ENCODE results near the gene TERT.
"Not testable (repeated sequence)": the region's sequence is repeated elsewhere in the genome, so short reads cannot be mapped to it uniquely, and the experiment has no call there.

The TERT gene

DNA sequence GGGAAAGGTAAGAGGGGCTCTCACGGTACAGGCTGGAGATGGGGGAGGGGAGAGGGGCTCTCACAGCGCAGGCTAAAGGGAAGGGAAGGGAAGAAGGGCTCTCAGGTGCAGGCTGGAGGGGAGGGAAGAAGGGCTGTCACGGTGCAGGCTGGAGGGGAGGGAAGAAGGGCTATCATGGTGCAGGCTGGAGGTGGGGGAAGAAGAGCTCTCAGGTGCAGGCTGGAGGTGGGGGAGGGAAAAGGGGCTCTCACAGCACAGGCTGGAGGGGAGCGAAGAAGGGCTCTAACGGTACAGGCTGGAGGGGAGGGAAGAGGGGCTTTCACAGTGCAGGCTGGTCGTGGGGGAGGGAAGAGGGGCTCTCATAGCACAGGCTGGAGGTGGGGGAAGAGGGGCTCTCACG is 65.0 kb downstream of the TERT start:
- Mint-ChIP-seq H3K4me3 (no peak overlapping the region), H3K4me1 (no peaks in the 10 kb centered on the region), H3K9me3 (no peaks in the 10 kb centered on the region), H3K27me3 (peaks cover 23% of the 10 kb centered on the region), H3K27ac (no peak overlapping the region), H3K36me3 (ENCODE audit: low read depth) (no peaks in the 10 kb centered on the region)
- DNase-seq (no peak), ATAC-seq (no peak)

DNA sequence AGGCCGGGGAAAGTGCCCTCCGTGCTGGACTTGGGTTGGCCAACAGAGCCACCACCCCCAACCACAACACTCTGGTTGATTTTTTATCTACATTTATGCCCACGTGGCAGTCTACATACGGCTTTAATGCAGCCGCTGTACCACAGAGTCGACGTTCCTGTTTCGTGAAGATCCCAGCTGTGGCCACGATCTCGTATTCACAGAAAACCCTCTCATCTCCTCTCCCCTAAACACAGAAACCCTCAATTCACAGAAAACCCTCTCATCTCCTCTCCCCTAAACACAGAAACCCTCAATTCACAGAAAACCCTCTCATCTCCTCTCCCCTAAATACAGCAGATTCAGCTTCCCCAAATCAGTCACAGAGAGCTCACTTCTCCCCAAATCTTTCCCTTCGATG is 65.8 kb downstream of the TERT start:
- not testable (repeated sequence) for H3K36me3 Mint-ChIP-seq (ENCODE audit: low read depth); ATAC-seq; H3K27ac Mint-ChIP-seq; H3K4me3 Mint-ChIP-seq; DNase-seq; H3K9me3 Mint-ChIP-seq; H3K4me1 Mint-ChIP-seq
- peaks cover 23% of the 10 kb centered on the region for H3K27me3 Mint-ChIP-seq

DNA sequence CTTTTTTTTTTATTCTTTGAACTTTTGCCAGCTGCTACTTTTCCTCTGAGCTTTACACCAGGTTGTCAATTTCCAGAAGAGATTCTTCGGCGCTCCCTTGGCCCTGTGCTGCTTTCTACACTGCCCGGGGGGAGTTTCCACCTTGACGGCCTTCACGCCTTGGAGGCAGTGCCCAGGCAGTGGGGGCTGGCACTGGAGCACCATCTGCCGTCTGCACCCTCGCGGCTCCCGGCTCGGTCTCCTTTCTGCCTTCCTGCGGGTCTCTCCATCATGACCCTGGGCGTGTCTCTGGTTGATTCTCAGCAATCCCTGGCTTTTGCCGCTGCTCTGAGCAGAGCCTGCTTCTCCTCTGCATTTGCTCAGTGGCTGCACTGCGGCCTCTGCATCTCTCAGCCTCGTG is 66.7 kb downstream of the TERT start:
- ATAC-seq (no peak), DNase-seq (no peak)
- no peaks in the 10 kb centered on the region for H3K36me3 Mint-ChIP-seq (ENCODE audit: low read depth)
- no peak overlapping the region for H3K4me3 Mint-ChIP-seq
- H3K27ac Mint-ChIP-seq: no peak overlapping the region
- peaks cover 23% of the 10 kb centered on the region for H3K27me3 Mint-ChIP-seq
- no peaks in the 10 kb centered on the region for H3K4me1 Mint-ChIP-seq
- H3K9me3 Mint-ChIP-seq: no peaks in the 10 kb centered on the region

DNA sequence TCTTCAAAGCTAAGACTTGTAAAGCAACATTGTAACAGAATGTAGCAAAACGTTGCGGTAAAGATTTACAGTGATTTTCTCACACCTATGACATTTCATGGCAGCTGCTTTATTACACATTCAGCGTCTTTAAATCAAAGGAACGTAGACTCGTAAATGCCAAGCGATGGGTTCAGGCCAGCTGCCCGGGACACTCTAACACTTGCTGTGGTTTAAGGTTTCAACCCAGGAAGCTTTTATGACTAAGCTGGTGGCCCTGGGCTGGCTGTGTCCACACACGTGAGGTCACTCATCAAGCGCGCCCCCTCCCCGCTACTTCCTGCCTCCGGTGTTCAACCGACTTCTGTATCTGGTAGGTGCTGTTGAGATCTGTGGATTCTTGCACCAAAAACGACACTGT is 67.2 kb downstream of the TERT start:
- Mint-ChIP-seq H3K9me3 (no peaks in the 10 kb centered on the region), H3K27ac (no peak overlapping the region), H3K27me3 (peaks cover 23% of the 10 kb centered on the region), H3K4me1 (no peaks in the 10 kb centered on the region), H3K36me3 (ENCODE audit: low read depth) (no peaks in the 10 kb centered on the region), H3K4me3 (no peak overlapping the region)
- no peak for ATAC-seq
- DNase-seq: no peak

DNA sequence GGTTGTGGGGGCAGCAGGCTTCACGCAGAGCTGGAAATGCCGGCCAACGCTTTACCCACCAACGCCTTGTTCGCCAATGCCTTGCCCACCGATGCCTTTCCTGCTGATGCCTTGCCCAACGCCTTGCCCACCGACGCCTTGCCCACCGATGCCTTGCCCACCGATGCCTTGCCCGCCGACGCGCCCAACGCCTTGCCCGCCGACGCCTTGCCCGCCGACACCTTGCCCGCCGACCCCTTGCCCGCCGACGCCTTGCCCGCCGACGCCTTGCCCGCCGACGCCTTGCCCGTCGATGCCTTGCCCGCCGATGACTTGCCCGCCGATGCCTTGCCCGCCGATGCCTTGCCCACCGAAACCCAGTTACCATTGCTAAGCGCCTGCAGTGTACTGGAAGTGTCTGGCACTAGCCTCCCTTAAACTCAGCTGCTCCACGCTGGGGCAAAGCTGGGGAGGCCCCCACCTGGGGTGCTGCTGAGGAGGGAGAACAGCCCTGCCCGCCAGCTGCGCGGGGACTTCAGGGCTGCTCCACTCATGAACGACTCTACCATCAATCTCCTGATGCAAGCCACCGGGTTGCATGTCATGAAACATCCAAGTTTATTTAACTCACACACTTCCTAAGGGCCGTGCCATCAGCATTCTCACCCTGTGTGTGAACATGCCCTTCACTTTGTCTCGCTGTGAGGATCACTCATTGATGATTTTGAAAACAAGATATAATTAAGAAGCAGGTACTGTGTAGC is 67.9 kb downstream of the TERT start:
- Mint-ChIP-seq H3K27ac (no peak overlapping the region), H3K27me3 (peaks cover 23% of the 10 kb centered on the region), H3K4me3 (no peak overlapping the region)

DNA sequence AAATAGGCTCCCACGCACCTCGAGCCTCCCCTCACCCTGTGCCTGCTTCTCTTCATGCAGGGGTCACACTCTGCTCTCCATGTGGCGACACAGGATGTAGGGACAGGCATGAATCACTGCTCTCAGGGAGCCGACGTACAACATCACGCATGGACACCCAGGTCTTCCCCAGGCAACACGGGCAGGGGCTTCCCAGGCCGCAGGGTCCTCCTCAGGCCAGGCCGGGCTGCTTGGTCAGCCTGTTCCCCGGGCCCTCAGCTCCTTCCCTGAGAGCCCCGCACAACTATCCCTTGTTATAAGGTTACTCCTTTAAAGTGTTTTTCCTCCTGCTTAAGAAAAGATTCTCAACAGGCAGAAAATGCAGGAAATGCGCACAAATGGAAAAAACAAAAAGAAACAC is 68.6 kb downstream of the TERT start:
- no peak for DNase-seq
- H3K27me3 Mint-ChIP-seq: peaks cover 23% of the 10 kb centered on the region
- H3K4me3 Mint-ChIP-seq: no peak overlapping the region
- ATAC-seq: no peak
- no peaks in the 10 kb centered on the region for H3K4me1 Mint-ChIP-seq
- H3K27ac Mint-ChIP-seq: no peak overlapping the region
- H3K36me3 Mint-ChIP-seq (ENCODE audit: low read depth): no peaks in the 10 kb centered on the region
- no peaks in the 10 kb centered on the region for H3K9me3 Mint-ChIP-seq

More for the DNA sequence above, 67.9 kb downstream of the TERT start:
- H3K4me1 Mint-ChIP-seq: no peaks in the 10 kb centered on the region
- no peak for ATAC-seq
- no peaks in the 10 kb centered on the region for H3K36me3 Mint-ChIP-seq (ENCODE audit: low read depth)
- H3K9me3 Mint-ChIP-seq: no peaks in the 10 kb centered on the region
- no peak for DNase-seq

DNA sequence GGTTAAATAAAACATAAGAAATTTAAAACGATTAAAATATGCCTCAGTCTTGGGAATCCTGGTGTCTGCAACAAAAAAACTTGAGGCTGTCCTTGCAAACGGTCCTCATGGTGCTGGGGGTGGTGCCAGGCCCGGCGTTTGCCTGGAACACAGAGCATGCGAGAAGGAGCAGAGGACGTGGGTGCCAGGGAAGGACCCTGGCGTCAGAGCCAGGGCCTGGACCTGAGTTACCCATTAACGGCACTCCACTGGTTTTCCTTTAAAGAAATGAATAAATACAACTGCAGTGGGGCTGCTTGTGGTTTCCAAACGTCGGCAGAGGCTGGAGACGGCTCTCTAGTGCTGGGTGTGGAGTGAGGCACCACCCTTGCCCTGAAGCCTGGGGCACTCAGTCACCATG is 69.8 kb downstream of the TERT start, which contains the start of gene SLC6A18:
Gene SLC6A18, plus strand, starts transcription at position 301 of the 400 bp plus-strand sequence. Its CDS starts 97 bp downstream, at position 398.
- H3K27me3 Mint-ChIP-seq: peaks cover 23% of the 10 kb centered on the region
- no peaks in the 10 kb centered on the region for H3K4me1 Mint-ChIP-seq
- H3K36me3 Mint-ChIP-seq (ENCODE audit: low read depth): no peaks in the 10 kb centered on the region
- H3K9me3 Mint-ChIP-seq: no peaks in the 10 kb centered on the region
- H3K4me3 Mint-ChIP-seq: no peak within 1 kb of the TSS
- DNase-seq (no peak), ATAC-seq (no peak)
- H3K27ac Mint-ChIP-seq: no peak within 1 kb of the TSS

DNA sequence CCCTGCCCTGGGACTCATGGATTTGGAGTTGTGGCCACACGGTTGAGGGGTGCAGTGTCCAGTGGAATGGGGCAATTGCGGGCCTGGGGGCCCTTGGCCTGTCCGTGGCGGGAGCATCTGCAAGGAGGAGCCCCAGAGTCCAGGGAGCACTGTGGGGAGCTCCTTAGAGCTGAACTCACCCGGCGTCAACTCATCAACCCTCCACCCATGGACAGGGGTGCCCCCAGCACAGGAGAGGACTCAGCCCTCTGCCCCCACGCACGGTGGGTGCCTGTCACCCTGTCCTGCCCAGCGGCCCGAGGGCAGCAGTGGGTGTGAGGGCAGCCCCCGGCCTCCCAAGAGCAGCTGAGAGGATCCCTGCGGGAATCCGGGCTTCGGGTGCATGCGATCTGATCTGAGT is 70.2 kb downstream of the TERT start:
- no peak overlapping the region for H3K27ac Mint-ChIP-seq
- ATAC-seq (no peak), DNase-seq (no peak)
- H3K4me3 Mint-ChIP-seq: no peak overlapping the region
- H3K36me3 Mint-ChIP-seq (ENCODE audit: low read depth): no peaks in the 10 kb centered on the region
- no peaks in the 10 kb centered on the region for H3K9me3 Mint-ChIP-seq
- peaks cover 20% of the 10 kb centered on the region for H3K27me3 Mint-ChIP-seq
- H3K4me1 Mint-ChIP-seq: no peaks in the 10 kb centered on the region

DNA sequence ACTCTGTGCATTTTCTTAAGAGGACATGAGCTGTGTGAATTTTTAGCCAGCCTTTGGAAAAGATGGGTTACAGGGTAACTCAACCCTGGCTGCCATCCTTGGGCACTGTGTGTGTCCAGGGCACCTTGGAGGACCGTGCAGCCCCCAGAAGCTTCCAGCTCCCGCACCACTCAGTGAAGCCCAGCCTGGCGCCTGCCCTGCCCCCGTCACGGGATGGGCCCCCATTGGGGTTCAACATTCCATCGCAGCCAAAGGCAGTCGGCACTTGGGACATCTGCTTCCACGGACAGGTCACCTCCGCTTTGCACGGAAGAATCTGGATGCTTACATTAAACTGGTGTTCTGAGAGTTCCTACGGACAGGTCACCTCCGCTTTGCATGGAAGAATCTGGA is 71.6 kb downstream of the TERT start:
- Mint-ChIP-seq H3K27me3 (peaks cover 10% of the 10 kb centered on the region), H3K27ac (no peak overlapping the region), H3K4me3 (no peak overlapping the region), H3K9me3 (no peaks in the 10 kb centered on the region), H3K4me1 (no peaks in the 10 kb centered on the region), H3K36me3 (ENCODE audit: low read depth) (no peaks in the 10 kb centered on the region)
- ATAC-seq (no peak), DNase-seq (no peak)

DNA sequence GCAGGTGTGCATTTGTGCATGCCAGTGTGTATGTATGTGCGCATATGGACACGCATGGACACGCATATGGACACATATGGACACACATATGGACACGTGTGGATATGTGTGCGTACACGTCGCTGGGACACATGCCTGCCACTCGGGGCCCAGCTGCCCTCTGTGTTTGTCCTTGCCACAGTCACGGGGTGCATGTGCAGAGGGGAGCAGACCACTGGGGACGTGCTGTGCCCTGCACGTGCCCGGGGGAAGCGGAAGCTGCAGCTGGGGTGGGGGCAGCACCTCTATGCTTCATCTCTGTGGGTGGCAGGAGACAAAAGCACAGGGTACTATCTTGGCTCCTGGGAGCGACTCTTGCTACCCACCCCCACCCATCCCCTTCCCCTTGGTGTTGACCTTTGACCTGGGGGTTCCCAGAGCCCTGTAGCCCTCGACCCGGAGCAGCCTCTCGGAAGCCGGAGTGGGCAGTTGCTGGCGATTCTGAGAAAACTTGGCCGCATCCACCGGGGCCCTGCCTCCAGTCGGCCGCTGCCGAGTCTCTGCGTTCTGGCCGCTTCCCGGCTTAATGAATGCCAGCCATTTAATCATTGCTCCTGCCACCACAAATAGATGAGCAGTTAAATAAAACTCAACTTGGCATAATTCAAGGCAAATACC is 72.1 kb downstream of the TERT start:
- ATAC-seq (no peak), DNase-seq (no peak)
- H3K27me3 Mint-ChIP-seq: peaks cover 5% of the 10 kb centered on the region
- H3K4me1 Mint-ChIP-seq: no peaks in the 10 kb centered on the region
- H3K36me3 Mint-ChIP-seq (ENCODE audit: low read depth): no peaks in the 10 kb centered on the region
- H3K27ac Mint-ChIP-seq: no peak overlapping the region
- H3K9me3 Mint-ChIP-seq: no peaks in the 10 kb centered on the region
- H3K4me3 Mint-ChIP-seq: no peak overlapping the region

DNA sequence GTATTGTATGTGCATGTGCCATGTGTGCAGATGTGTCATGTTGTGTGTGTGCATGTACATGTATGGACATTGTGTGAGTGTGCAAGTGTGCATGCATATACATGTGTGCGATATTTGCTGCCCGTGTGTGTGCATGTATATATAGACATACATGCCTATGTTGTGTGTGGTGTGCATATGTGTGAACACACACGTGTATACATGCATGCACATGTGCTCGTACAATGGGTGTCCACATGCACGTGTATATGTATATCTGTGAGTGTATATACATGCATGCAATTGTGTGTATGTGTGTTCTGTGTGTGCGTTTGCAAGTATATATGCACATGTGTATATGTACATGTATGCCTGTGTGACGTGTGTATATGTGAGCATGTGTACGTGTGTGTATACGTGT is 72.7 kb downstream of the TERT start:
- no peaks in the 10 kb centered on the region for H3K9me3 Mint-ChIP-seq
- no peaks in the 10 kb centered on the region for H3K36me3 Mint-ChIP-seq (ENCODE audit: low read depth)
- no peak overlapping the region for H3K27ac Mint-ChIP-seq
- H3K4me1 Mint-ChIP-seq: no peaks in the 10 kb centered on the region
- no peak overlapping the region for H3K4me3 Mint-ChIP-seq
- no peaks in the 10 kb centered on the region for H3K27me3 Mint-ChIP-seq
- DNase-seq (no peak), ATAC-seq (no peak)

DNA sequence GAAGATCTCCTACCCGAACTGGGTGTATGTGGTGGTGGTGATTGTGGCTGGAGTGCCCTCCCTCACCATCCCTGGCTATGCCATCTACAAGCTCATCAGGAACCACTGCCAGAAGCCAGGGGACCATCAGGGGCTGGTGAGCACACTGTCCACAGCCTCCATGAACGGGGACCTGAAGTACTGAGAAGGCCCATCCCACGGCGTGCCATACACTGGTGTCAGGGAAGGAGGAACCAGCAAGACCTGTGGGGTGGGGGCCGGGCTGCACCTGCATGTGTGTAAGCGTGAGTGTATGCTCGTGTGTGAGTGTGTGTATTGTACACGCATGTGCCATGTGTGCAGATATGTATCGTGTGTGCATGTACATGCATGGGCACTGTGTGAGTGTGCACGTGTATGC is 73.1 kb downstream of the TERT start:
- DNase-seq (no peak), ATAC-seq (no peak)
- H3K27me3 Mint-ChIP-seq: no peaks in the 10 kb centered on the region
- no peak overlapping the region for H3K4me3 Mint-ChIP-seq
- no peaks in the 10 kb centered on the region for H3K9me3 Mint-ChIP-seq
- no peaks in the 10 kb centered on the region for H3K4me1 Mint-ChIP-seq
- no peak overlapping the region for H3K27ac Mint-ChIP-seq
- no peaks in the 10 kb centered on the region for H3K36me3 Mint-ChIP-seq (ENCODE audit: low read depth)

DNA sequence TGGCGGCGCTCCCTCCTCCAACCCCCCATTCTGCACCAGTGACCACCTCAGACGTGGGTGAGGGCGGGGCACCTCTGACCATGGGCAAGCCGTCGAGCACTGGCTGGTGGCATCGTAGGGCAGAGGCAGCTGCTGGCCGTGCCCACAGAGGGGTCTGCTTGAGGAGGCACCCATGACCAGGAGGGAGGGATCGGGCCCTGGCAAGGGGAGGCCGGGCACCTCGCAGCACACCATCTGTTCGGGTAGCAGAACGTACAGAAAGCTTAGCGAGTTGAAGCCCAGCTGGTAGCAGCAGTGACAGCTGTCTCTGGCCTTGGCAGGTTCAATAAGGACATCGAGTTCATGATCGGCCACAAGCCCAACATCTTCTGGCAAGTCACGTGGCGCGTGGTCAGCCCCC is 74.0 kb downstream of the TERT start:
- no peaks in the 10 kb centered on the region for H3K36me3 Mint-ChIP-seq (ENCODE audit: low read depth)

DNA sequence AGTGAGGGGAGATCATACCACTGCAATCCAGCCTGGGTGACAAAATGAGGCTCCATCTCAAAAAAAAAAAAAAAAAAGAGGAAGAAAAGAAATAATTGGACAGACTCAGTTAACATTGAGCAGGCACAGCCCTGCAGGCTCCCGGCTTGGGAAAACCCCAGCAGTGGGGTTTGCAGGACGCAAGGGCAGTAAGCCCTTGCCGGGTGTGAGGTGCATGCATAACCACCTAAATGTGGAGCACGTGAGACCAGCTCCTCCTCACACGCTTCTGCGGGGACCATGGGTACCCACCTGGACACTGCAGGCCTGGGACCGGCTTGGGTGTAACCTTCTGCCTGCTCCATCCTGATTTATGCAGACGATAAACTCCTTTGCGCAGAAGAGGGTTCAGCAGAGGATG is 74.5 kb downstream of the TERT start:
- Mint-ChIP-seq H3K4me3 (no peak overlapping the region), H3K27me3 (no peaks in the 10 kb centered on the region), H3K27ac (no peak overlapping the region), H3K36me3 (ENCODE audit: low read depth) (no peaks in the 10 kb centered on the region), H3K9me3 (no peaks in the 10 kb centered on the region), H3K4me1 (no peaks in the 10 kb centered on the region)
- ATAC-seq (no peak), DNase-seq (no peak)

More for the DNA sequence above, 74.0 kb downstream of the TERT start:
- Mint-ChIP-seq H3K4me1 (no peaks in the 10 kb centered on the region), H3K27me3 (no peaks in the 10 kb centered on the region), H3K4me3 (no peak overlapping the region), H3K9me3 (no peaks in the 10 kb centered on the region), H3K27ac (no peak overlapping the region)
- ATAC-seq (no peak), DNase-seq (no peak)

DNA sequence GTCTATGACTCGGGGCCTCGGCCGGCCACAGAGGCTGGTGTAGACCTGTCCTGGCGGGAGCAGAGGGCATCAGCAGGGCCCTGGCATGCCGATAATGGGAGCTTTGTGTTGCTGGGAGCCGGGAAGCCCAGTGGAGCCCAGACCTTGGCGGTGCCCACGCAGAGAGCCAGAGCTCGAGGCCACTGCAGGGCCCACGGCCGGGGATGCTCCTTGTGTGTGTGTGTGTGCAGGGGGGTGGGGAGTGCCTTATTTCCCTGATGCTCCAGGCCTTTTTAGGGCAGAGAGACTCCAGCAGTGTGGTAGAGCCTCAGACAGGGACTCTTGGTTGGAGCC is 75.1 kb downstream of the TERT start:
- no peaks in the 10 kb centered on the region for H3K4me1 Mint-ChIP-seq
- H3K4me3 Mint-ChIP-seq: no peak overlapping the region
- H3K27me3 Mint-ChIP-seq: no peaks in the 10 kb centered on the region
- no peaks in the 10 kb centered on the region for H3K9me3 Mint-ChIP-seq
- DNase-seq (no peak), ATAC-seq (no peak)
- no peaks in the 10 kb centered on the region for H3K36me3 Mint-ChIP-seq (ENCODE audit: low read depth)
- no peak overlapping the region for H3K27ac Mint-ChIP-seq

Data from activated naive CD8-positive, alpha-beta T cell treated with anti-CD3 and anti-CD28 coated beads, Interleukin-2, amount 50 U/mL, for 24 hours (primary cell).